Liver (tissue), 9 donors: Measurements from ENCODE around the gene FCN1. TPM values are rescaled to one million over a fixed set of nuclear protein-coding genes. Genes with fewer than 3 reads are reported as not detected.

Source experiments
- DNase-seq: peaks from one replicate; pipeline ENCODE4 v3.0.0-alpha.2; 2017; ENCODE audit warnings: low spot score
- H3K27ac ChIP-seq, 2 donors: one replicate each; pipeline ENCODE4 v1.7.0; 2013; ENCODE audit warnings: inconsistent platforms in 2 of 2, low read length in 2 of 2, control low read depth in 1 of 2, low read depth in 1 of 2, mild to moderate bottlenecking in 1 of 2
- H3K27me3 ChIP-seq, 4 donors: one replicate each; pipeline versions ENCODE4 v1.6.1 to v1.7.0; 2013; ENCODE audit warnings: low read length in 3 of 4, inconsistent platforms in 1 of 4, mild to moderate bottlenecking in 1 of 4, moderate library complexity in 1 of 4; ENCODE audit not compliant: control insufficient read depth in 4 of 4, insufficient read depth in 4 of 4
- H3K36me3 ChIP-seq, 4 donors: one replicate each; pipeline versions ENCODE4 v1.6.1 to v1.7.0; 2013; ENCODE audit warnings: low read length in 3 of 4, mild to moderate bottlenecking in 3 of 4, low read depth in 1 of 4, moderate library complexity in 1 of 4; ENCODE audit not compliant: control insufficient read depth in 4 of 4, insufficient read depth in 3 of 4
- H3K4me1 ChIP-seq, 4 donors: one replicate each; pipeline versions ENCODE4 v1.6.1 to v1.7.0; 2013; ENCODE audit warnings: low read length in 3 of 4, mild to moderate bottlenecking in 3 of 4, moderate library complexity in 1 of 4; ENCODE audit not compliant: control insufficient read depth in 4 of 4, insufficient read depth in 4 of 4
- H3K4me3 ChIP-seq, 3 donors: one replicate each; pipeline versions ENCODE4 v1.6.1 to v1.7.0; 2013; ENCODE audit warnings: low read length in 3 of 3, control low read depth in 1 of 3, low read depth in 1 of 3, mild to moderate bottlenecking in 1 of 3
- H3K9ac ChIP-seq, 2 donors: one replicate each; pipeline ENCODE4 v1.7.0; 2013; ENCODE audit warnings: low read length in 2 of 2, mild to moderate bottlenecking in 2 of 2, moderate library complexity in 2 of 2, control low read depth in 1 of 2, low read depth in 1 of 2
- H3K9me3 ChIP-seq, 4 donors: one replicate each; pipeline versions ENCODE4 v1.6.1 to v1.7.0; 2013; ENCODE audit warnings: low read length in 3 of 4; ENCODE audit not compliant: control insufficient read depth in 4 of 4
- EGR1 ChIP-seq, 2 donors: IDR thresholded peaks; 2 replicates each; pipeline ENCODE4 v1.6.1; 2016 to 2018; ENCODE audit warnings: antibody characterized with exemption in 2 of 2, low read depth in 2 of 2
- FOXA1 ChIP-seq: IDR thresholded peaks from 2 replicates; pipeline ENCODE4 v1.6.1; 2016; ENCODE audit warnings: antibody characterized with exemption
- FOXA2 ChIP-seq: IDR thresholded peaks from 2 replicates; pipeline ENCODE4 v1.6.1; 2016; ENCODE audit warnings: antibody characterized with exemption
- GABPA ChIP-seq, 2 donors: IDR thresholded peaks in 1 of 2; conservative IDR thresholded peaks in 1 of 2; 2 replicates each; pipeline ENCODE4 v1.6.1; 2016; ENCODE audit warnings: antibody characterized with exemption in 2 of 2, mild to moderate bottlenecking in 1 of 2, moderate library complexity in 1 of 2
- HNF4G ChIP-seq: IDR thresholded peaks from 2 replicates; pipeline ENCODE4 v1.6.1; 2016; ENCODE audit warnings: antibody characterized with exemption
- JUND ChIP-seq, 2 donors: IDR thresholded peaks; 2 replicates each; pipeline ENCODE4 v1.6.1; 2016; ENCODE audit warnings: antibody characterized with exemption in 2 of 2
- MAX ChIP-seq: IDR thresholded peaks from 2 replicates; pipeline ENCODE4 v1.6.1; 2016; ENCODE audit warnings: antibody characterized with exemption
- RAD21 ChIP-seq, 2 donors: IDR thresholded peaks; 2 replicates each; pipeline ENCODE4 v1.6.1; 2016; ENCODE audit warnings: antibody characterized with exemption in 2 of 2, mild to moderate bottlenecking in 2 of 2
- REST ChIP-seq: IDR thresholded peaks from 2 replicates; pipeline ENCODE4 v1.6.1; 2016; ENCODE audit warnings: antibody characterized with exemption, mild to moderate bottlenecking
- RXRA ChIP-seq, 2 donors: IDR thresholded peaks; 2 replicates each; pipeline ENCODE4 v1.6.1; 2017 to 2018; ENCODE audit warnings: antibody characterized with exemption in 2 of 2, mild to moderate bottlenecking in 1 of 2
- SP1 ChIP-seq: IDR thresholded peaks from 2 replicates; pipeline ENCODE4 v1.6.1; 2018; ENCODE audit warnings: antibody characterized with exemption, mild to moderate bottlenecking
- TAF1 ChIP-seq: conservative IDR thresholded peaks from 2 replicates; pipeline ENCODE4 v1.6.1; 2016; ENCODE audit warnings: antibody characterized with exemption, mild to moderate bottlenecking
- YY1 ChIP-seq: IDR thresholded peaks from 2 replicates; pipeline ENCODE4 v1.6.1; 2016; ENCODE audit warnings: antibody characterized with exemption, mild to moderate bottlenecking
- ZBTB33 ChIP-seq: IDR thresholded peaks from 2 replicates; pipeline ENCODE4 v1.6.1; 2016; ENCODE audit warnings: antibody characterized with exemption
- WGBS: extraction: QIAGEN DNeasy Blood & Tissue Kit; methylation state at CpG from one replicate; pipeline ENCODE4 v1.1.7; 2013; 5-methylcytosine and 5-hydroxymethylcytosine counted together
- polyA plus RNA-seq, 2 donors: library from polyadenylated mRNA; stranded (reverse) in 1 of 2; unstranded in 1 of 2; fragments of 200-250 nt in 1 of 2; fragments of >200 nt in 1 of 2; fragmentation: Nextera tagmentation in 1 of 2; extraction: Ambion mirVana in 1 of 2; gene quantifications; one replicate each; pipeline versions ENCODE4 v1.2.1 to v1.2.3, GENCODE V29; 2013 to 2015
- total RNA-seq, 2 donors: library from RNA; depleted of rRNA; stranded (reverse); fragments of >200 nt; gene quantifications; one replicate each; pipeline ENCODE4 v1.2.3, GENCODE V29; 2014
- TF ChIP-seq, protein P1 (sequence below): IDR thresholded peaks from 2 replicates; pipeline ENCODE4 v1.6.1; 2016; ENCODE audit warnings: antibody characterized with exemption
- TF ChIP-seq, protein P2 (sequence below): fragments of 150-350 bp; IDR thresholded peaks from 2 replicates; pipeline ENCODE4 v1.5.1; 2017; ENCODE audit warnings: improper control_type of control experiment, low read depth, low read length; ENCODE audit not compliant: missing input control
- donor health status: healthy.
- donor health status: healthy.
- donor health status: healthy.
- donor health status: healthy.
- donor health status: healthy.

Gene FCN1
- total and polyA plus RNA-seq, 4 donors: 0.97 to 15.0 (median 5.4) TPM

DNA sequence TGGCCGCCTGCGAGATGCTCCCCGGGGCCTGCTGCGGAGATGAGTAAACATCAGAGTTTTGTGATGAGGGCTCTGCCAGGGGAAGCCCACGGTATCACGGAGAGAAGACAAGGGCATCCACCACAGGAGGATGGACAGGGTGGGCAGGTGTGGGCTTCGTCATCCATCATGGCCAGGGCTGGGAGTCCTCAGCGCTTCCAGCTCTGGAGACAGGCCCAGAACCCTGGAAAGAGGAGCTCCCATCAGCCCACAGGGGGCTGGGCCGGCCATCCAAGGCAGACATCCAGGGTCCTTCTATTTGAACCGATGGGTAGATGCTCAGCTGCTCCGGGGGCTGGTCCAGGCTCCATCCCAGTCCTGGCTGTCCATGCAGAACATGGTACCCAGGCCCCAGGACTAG, 22.1 kb upstream of the FCN1 start:
- DNase-seq: no peak
- H3K9me3 ChIP-seq: no peaks in the 10 kb centered on the region
- no peaks in the 10 kb centered on the region for H3K27me3 ChIP-seq
- no peak for TF ChIP-seq MAX
- no peak for TF ChIP-seq JUND (IDR thresholded peaks at IDR 0.05)
- no peak for TF ChIP-seq FOXA1
- TF ChIP-seq SP1: no peak
- no peak for TF ChIP-seq TAF1
- no peak for TF ChIP-seq EGR1 (IDR thresholded peaks at IDR 0.05; ENCODE audit: low read depth in 2 of 2)
- TF ChIP-seq HNF4G: no peak
- TF ChIP-seq, protein P1, sequence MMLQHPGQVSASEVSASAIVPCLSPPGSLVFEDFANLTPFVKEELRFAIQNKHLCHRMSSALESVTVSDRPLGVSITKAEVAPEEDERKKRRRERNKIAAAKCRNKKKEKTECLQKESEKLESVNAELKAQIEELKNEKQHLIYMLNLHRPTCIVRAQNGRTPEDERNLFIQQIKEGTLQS: no peak
- no peak for TF ChIP-seq RXRA (IDR thresholded peaks at IDR 0.05)
- TF ChIP-seq RAD21 (IDR thresholded peaks at IDR 0.05): no peak
- no peak for TF ChIP-seq YY1
- no peak for TF ChIP-seq FOXA2
- no peak for TF ChIP-seq REST
- TF ChIP-seq GABPA (IDR thresholded peaks at IDR 0.05 in 1 of 2, conservative IDR thresholded peaks at IDR 0.05 in 1 of 2): no peak
- TF ChIP-seq ZBTB33: no peak
- H3K36me3 ChIP-seq: no peaks in the 10 kb centered on the region
- H3K4me1 ChIP-seq: no peaks in the 10 kb centered on the region
- no peak overlapping the region for H3K9ac ChIP-seq
- WGBS: 75% methylated on average over 11 of the region's 11 CpGs
- H3K27ac ChIP-seq: no peak overlapping the region
- no peak overlapping the region for H3K4me3 ChIP-seq

DNA sequence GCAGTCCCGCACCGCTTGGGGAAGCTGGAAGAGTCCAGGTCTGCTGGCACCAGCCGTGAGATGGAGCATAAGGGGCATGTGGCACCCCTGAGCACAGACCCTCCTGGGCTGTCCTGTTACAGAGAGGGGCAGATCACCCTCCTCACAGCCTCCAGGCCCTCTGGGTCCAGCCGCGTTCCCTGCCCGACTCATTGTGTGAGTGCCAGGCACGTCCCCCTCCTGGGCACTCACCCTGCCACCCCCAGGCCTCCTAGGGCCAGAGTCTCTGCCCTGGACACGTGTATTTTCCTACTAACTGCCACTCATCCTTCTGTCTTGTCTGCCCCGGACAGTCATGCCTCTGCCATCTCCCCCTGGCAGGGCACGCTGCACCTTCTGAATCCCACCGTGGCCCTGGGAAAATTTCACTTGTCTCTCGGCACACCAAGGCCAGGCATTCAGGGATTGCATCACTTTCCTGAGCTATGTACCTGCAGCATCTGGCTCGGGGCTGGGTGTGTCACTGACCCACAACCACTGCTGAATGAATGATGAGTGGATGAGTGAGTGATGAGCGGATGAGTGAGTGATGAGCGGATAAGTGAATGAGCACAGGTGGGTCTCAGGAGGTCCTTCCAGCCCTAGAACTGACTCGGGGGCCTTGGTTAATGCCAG, 21.5 kb upstream of the FCN1 start:
- Histone ChIP-seq H3K9me3 (no peaks in the 10 kb centered on the region), H3K9ac (no peak overlapping the region), H3K4me3 (no peak overlapping the region), H3K36me3 (no peaks in the 10 kb centered on the region), H3K27me3 (no peaks in the 10 kb centered on the region), H3K27ac (no peak overlapping the region), H3K4me1 (no peaks in the 10 kb centered on the region)
- DNase-seq: no peak
- TF ChIP-seq GABPA (IDR thresholded peaks at IDR 0.05 in 1 of 2, conservative IDR thresholded peaks at IDR 0.05 in 1 of 2): no peak
- TF ChIP-seq MAX: no peak
- TF ChIP-seq RXRA (IDR thresholded peaks at IDR 0.05): no peak
- no peak for TF ChIP-seq SP1
- TF ChIP-seq YY1: no peak
- TF ChIP-seq, protein P2, sequence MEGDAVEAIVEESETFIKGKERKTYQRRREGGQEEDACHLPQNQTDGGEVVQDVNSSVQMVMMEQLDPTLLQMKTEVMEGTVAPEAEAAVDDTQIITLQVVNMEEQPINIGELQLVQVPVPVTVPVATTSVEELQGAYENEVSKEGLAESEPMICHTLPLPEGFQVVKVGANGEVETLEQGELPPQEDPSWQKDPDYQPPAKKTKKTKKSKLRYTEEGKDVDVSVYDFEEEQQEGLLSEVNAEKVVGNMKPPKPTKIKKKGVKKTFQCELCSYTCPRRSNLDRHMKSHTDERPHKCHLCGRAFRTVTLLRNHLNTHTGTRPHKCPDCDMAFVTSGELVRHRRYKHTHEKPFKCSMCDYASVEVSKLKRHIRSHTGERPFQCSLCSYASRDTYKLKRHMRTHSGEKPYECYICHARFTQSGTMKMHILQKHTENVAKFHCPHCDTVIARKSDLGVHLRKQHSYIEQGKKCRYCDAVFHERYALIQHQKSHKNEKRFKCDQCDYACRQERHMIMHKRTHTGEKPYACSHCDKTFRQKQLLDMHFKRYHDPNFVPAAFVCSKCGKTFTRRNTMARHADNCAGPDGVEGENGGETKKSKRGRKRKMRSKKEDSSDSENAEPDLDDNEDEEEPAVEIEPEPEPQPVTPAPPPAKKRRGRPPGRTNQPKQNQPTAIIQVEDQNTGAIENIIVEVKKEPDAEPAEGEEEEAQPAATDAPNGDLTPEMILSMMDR: no peak
- TF ChIP-seq HNF4G: no peak
- TF ChIP-seq, protein P1: no peak
- 76% methylated on average over 16 of the region's 16 CpGs for WGBS
